ENCODE measurements around the gene LPP. TPM values are rescaled to one million over a fixed set of nuclear protein-coding genes. Genes with fewer than 3 reads are reported as not detected.

The LPP gene
- total RNA-seq, 1 experiment from 2014 or later: 54.0 TPM

GRCh38 chr3:188769831-188770230 lies 615.9 kb downstream of the LPP start:
- Histone ChIP-seq H3K36me3 (ENCODE audit: control insufficient read depth in 1 of 2, insufficient read depth in 2 of 2, low read length in 2 of 2) (no peaks in the 10 kb centered on the region), H3K9me3 (ENCODE audit: control insufficient read depth in 1 of 2, insufficient read depth in 1 of 2, low read depth in 1 of 2, low read length in 2 of 2) (no peaks in the 10 kb centered on the region), H3K4me2 (ENCODE audit: low read length) (no peak overlapping the region), H3K9ac (ENCODE audit: low read length) (no peak overlapping the region), H3K27ac (ENCODE audit: low read depth, low read length) (no peak overlapping the region), H2AFZ (ENCODE audit: low read depth, low read length, poor library complexity, severe bottlenecking) (no peak overlapping the region), H3K4me3 (replicated peaks in 1 of 2; ENCODE audit: low read depth in 1 of 2, low read length in 2 of 2) (no peak overlapping the region), H3K79me2 (ENCODE audit: insufficient read depth, low read length) (no peaks in the 10 kb centered on the region), H3K9me2 (ENCODE audit: insufficient read depth) (no peaks in the 10 kb centered on the region), H4K20me1 (ENCODE audit: insufficient read depth) (no peaks in the 10 kb centered on the region), H3K27me3 (ENCODE audit: insufficient read depth, low read length) (no peaks in the 10 kb centered on the region), H3K4me1 (ENCODE audit: control insufficient read depth in 1 of 2, insufficient read depth in 2 of 2, low read length in 2 of 2) (no peaks in the 10 kb centered on the region)
- ChIA-PET POLR2A (no interaction called here), RAD21 (ENCODE audit: low non-redundant PET in 1 of 2, low total read pairs in 2 of 2, uncharacterized antibody in 2 of 2, unreplicated experiment in 2 of 2) (no interaction called here), CTCF (no interaction called here)
- TF ChIP-seq ZFX (IDR thresholded peaks at IDR 0.05) (no peak), CTCF (IDR thresholded peaks at IDR 0.05 in 2 of 3, conservative IDR thresholded peaks at IDR 0.05 in 1 of 3; ENCODE audit: borderline replicate concordance in 1 of 3, insufficient read depth in 1 of 3, low read depth in 2 of 3, low read length in 2 of 3) (no peak), EZH2phosphoT487 (IDR thresholded peaks at IDR 0.05; ENCODE audit: borderline replicate concordance) (no peak), ELF1 (IDR thresholded peaks at IDR 0.05; ENCODE audit: borderline replicate concordance, low read depth) (no peak), TCF7L2 (IDR thresholded peaks at IDR 0.05; ENCODE audit: borderline replicate concordance, extremely low read depth, insufficient read depth, insufficient read length) (no peak), CBX3 (IDR thresholded peaks at IDR 0.05; ENCODE audit: low read depth) (no peak), POLR2A (IDR thresholded peaks at IDR 0.05; ENCODE audit: borderline replicate concordance, extremely low read depth, insufficient read depth, insufficient read length) (no peak), MAX (IDR thresholded peaks at IDR 0.05) (no peak)
- TF ChIP-seq, protein P1, sequence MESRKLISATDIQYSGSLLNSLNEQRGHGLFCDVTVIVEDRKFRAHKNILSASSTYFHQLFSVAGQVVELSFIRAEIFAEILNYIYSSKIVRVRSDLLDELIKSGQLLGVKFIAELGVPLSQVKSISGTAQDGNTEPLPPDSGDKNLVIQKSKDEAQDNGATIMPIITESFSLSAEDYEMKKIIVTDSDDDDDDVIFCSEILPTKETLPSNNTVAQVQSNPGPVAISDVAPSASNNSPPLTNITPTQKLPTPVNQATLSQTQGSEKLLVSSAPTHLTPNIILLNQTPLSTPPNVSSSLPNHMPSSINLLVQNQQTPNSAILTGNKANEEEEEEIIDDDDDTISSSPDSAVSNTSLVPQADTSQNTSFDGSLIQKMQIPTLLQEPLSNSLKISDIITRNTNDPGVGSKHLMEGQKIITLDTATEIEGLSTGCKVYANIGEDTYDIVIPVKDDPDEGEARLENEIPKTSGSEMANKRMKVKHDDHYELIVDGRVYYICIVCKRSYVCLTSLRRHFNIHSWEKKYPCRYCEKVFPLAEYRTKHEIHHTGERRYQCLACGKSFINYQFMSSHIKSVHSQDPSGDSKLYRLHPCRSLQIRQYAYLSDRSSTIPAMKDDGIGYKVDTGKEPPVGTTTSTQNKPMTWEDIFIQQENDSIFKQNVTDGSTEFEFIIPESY (IDR thresholded peaks at IDR 0.05; ENCODE audit: extremely low read depth, insufficient replicate concordance, low read length): no peak
- TF ChIP-seq, protein P2, sequence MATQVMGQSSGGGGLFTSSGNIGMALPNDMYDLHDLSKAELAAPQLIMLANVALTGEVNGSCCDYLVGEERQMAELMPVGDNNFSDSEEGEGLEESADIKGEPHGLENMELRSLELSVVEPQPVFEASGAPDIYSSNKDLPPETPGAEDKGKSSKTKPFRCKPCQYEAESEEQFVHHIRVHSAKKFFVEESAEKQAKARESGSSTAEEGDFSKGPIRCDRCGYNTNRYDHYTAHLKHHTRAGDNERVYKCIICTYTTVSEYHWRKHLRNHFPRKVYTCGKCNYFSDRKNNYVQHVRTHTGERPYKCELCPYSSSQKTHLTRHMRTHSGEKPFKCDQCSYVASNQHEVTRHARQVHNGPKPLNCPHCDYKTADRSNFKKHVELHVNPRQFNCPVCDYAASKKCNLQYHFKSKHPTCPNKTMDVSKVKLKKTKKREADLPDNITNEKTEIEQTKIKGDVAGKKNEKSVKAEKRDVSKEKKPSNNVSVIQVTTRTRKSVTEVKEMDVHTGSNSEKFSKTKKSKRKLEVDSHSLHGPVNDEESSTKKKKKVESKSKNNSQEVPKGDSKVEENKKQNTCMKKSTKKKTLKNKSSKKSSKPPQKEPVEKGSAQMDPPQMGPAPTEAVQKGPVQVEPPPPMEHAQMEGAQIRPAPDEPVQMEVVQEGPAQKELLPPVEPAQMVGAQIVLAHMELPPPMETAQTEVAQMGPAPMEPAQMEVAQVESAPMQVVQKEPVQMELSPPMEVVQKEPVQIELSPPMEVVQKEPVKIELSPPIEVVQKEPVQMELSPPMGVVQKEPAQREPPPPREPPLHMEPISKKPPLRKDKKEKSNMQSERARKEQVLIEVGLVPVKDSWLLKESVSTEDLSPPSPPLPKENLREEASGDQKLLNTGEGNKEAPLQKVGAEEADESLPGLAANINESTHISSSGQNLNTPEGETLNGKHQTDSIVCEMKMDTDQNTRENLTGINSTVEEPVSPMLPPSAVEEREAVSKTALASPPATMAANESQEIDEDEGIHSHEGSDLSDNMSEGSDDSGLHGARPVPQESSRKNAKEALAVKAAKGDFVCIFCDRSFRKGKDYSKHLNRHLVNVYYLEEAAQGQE (IDR thresholded peaks at IDR 0.05; ENCODE audit: low read depth): no peak
- BruUV-seq (replicated peaks): no TSS peak
- ATAC-seq (no peak), DNase-seq (ENCODE audit: low read depth, low spot score) (no peak)
- intact Hi-C loops (cut with micrococcal nuclease): no loop called here
